Left renal cortex interstitium (tissue), 4 donors: ENCODE data around the gene LRMDA. TPM values are rescaled to one million over a fixed set of nuclear protein-coding genes. Genes with fewer than 3 reads are reported as not detected.

ENCODE experiments used
- DNase-seq, 4 donors: peaks; one replicate each; pipeline ENCODE4 v3.0.0-alpha.2; 2013; ENCODE audit warnings: low read depth in 4 of 4, low spot score in 2 of 4, missing footprints in 1 of 4
- polyA plus RNA-seq, 4 donors: library from polyadenylated mRNA; unstranded; fragments of 120-200 nt; gene quantifications; one replicate each; pipeline ENCODE4 v1.2.1, GENCODE V29; 2013; ENCODE audit not compliant: insufficient read length in 4 of 4

The LRMDA gene
- polyA plus RNA-seq, 4 donors = 15.3 to 23.5 (median 21.1) TPM

DNA sequence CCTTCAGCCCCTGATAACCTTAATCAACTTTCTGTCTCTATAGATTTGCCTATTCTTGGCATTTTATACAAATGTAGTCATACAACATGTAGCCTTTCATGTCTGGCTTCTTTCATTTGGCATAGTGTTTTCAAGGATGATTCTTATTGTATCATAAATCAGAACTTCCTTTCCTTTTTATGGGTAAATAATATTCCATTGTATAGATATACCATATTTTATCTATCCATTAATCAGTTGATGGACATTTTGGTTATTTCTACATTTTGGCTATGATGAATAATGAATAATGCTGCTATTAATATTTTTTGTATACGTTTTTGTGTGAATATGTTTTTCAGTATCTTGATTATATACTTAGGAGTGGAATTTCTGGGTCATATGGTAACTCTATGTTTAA, 720.8 kb downstream of the LRMDA start:
- DNase-seq = no peak

DNA sequence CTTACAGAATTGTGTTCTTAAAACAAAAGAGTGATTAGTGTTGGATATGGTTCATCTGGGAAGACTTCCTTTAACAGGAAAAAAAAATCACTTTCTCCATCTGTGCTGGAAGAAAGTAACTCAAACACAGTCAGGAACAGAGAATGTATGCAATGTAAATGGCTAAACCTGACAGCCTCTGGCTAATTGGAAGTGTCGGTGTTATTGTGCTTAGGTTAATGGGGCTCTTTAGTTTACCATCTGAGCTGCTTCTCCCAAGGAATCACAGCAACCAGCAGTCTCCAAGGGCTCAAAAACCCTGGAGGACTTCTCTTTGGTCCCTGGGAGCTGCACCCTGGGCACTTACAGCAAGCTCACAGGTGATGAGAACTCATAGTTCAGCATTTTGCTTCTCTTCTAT, 724.5 kb downstream of the LRMDA start:
- DNase-seq = no peak

DNA sequence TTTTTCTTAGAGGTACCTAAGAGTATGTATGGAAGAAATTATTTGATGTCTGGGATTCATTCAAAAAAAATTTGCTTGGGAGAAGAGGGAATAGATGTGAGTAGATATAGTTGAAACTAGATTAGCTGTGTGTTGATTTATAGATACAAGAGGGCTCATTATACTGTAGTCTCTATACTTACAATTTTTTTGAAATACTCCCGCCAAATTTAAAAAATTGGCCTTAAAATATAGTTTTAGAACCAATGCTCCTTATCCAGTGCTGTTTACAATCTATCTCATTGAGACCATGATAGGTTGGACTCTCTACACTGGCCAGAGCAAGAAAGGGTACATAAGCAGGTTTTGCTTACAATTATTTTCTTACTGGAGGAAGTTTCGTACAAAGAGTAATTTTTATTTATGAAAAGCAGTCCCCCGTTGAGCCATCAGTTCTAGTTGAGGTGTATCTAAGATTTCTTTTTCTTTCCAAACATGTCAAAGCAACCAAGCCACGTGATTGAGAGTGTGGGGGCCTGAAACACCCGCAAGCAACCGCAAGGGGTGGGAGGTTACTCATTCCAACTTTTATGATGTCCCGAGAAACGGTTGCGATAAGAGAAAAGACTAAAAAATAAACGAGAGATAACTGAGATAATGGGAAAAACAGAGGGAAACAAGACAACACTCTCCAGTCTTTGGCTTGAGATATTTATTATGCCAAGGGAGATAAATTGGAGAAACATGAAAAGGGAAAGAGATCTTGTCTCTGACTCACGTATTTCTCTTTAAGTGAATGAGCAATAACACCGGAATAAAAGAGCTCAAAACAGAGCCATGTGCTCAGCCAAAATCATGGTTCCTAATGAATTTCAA, 729.2 kb downstream of the LRMDA start:
- DNase-seq = no peak

DNA sequence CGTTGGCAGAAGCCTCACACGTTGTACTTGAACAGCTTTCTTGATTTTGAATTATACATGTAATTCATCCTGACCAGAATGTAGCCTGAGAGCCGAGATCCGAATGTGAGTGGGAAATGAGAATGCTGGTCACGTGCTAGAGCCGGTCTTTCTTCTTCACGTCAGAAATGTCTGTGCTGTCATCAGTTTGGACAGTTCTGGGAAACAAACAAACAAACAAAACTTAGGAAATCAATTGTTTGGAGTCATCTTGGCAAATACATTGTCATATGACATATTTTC, 729.8 kb downstream of the LRMDA start:
- DNase-seq = no peak

- DNase-seq = no peak
These were observed 737.0 kb downstream of the LRMDA start for GRCh38 chr10:76168437-76168836.

DNA sequence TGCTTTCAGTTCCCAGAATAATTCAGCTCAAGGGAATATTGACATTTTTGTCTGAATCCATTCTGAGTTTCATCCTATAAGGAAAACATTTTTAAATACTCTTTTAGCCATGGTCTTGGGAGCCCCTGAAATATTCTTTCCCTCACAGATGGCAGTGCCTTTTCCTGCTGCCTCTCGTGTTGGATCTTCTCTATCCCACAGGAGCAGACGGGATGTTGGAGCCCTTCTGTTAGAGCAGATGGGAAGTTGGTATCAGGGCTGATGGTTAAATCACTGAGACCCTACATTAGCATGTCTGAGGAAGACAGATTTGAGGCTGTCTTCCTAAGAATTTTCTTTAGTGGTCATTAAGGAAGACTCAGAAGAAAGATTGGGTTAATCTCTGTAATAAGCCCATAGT, 737.8 kb downstream of the LRMDA start:
- DNase-seq = no peak

GRCh38 chr10:76172020-76172419, 740.6 kb downstream of the LRMDA start:
- DNase-seq = no peak

GRCh38 chr10:76175533-76176165, 744.2 kb downstream of the LRMDA start:
- DNase-seq = no peak

DNA sequence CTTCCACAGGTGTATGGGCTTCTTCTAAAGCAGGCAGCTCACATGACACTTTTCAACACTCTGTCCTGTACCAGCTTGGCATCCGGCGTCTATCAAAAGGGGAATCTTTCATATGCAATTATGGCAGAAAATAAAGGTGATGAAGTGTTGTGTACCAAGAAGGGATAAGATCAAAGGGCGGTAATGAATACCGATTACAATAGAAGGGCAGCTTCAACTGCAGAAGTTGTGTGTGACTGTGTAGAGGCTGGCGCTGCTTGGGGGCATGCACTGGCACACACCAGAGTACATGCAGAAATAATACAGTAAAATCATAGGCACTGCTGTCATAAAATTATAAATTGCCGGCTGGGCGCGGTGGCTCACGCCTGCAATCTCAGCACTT, 744.7 kb downstream of the LRMDA start:
- no peak for DNase-seq

DNA sequence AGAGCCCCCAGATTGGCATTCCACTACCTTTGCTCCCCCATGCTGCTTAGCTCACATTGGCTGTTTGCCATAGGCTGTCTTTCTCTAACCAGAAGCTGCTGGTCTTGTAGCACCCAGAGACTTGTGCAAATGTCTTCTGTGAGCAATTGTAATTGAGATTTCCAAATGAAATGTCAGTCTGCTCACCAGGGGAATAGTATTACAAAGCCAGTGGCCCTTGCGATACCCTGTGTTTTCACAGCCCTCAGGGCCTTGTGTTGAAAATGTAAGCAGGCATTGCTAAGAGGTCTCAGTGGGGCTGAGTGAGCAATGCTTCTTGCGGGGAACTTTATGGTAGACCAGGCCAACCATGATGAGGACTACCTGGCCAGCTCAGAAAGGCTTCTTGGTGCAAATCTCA, 746.5 kb downstream of the LRMDA start:
- DNase-seq = no peak

GRCh38 chr10:76178532-76179292, 747.3 kb downstream of the LRMDA start:
- no peak for DNase-seq

DNA sequence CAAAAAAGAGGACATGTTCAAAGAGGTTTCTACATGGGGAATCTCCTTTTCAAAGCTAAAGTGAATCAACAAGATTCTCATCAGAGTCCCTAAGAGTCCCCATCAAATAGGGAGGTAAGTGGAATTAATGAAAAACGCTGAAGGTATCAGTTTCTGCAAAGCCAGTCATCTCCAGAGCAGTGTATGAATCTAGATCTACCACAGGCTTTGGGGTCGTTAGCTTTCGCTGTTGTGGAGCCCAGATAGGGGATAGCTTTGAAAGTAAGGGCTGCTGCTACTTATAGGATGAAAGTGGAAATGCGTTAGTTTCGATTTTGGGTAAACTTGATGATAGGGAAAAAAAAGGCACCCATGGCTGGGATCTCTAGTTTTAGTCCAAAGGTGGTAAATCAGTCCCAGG, 748.4 kb downstream of the LRMDA start:
- no peak for DNase-seq

- no peak for DNase-seq
These were observed 753.2 kb downstream of the LRMDA start for GRCh38 chr10:76184647-76185046.

DNA sequence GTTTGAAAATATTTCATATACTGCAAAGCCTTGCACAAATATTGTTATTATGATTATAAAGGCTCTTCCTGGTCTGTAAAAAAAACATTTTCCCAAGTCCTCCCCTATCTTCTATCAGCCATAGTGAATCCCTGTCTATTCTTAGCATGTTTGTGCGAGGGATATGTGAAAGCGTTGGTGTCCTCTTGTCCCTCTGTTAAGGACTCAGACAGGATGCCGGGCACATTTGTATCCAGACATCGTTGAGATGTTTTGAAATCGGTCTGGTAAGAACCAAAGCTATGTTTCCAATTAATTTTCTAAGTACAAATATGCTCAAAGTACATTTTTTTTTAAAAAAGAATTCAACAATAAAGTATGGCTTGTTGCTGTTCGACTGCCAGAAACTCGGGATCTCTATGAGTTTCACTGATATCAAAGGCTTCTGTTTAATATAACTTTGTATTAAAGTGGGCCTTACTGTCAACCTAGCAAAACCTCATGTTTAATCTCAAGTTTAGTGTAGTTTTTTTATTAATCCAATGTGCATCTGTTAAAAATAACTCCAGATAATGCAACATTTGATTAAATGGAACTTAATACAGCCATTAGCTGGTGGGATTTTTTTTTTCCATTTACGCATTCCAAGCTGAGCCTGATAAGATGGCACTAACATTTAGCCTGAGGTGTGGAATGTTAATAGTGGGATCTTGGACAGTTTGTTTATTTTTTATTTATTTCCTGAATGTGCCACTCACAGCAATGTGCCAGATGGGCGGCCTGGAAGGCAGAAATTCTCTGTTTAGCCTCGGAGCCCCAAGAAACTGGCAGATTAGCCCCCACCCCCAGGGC, 754.3 kb downstream of the LRMDA start:
- DNase-seq = no peak

DNA sequence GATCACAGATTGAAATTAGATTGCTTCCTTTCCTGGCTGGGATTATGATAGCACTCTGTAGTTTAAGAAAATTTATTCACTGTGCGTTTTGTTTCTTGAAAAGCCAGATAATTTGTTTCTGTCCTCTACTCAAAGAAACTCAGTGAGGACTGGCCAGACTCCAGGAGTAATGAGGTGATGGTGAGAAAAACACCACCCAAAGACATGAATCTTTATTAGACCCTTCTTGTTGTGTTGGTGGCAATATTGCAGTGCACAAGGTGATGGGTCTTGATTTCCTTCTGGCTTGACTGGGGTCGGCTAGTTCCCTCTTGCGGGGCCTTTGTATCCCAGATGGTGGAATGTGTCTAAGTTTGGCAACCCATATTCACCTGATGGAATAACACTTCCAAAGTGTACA, 756.8 kb downstream of the LRMDA start:
- DNase-seq = no peak

- DNase-seq = no peak
These were observed 759.3 kb downstream of the LRMDA start for GRCh38 chr10:76190634-76191270.

- DNase-seq = no peak
These were observed 759.9 kb downstream of the LRMDA start for GRCh38 chr10:76191336-76191735.

- DNase-seq = no peak
These were observed 760.7 kb downstream of the LRMDA start for GRCh38 chr10:76192151-76192550.

- no peak for DNase-seq
These were observed 761.4 kb downstream of the LRMDA start for GRCh38 chr10:76192694-76193320.
